ENCODE data around the gene PKP2.

PKP2 gene

DNA sequence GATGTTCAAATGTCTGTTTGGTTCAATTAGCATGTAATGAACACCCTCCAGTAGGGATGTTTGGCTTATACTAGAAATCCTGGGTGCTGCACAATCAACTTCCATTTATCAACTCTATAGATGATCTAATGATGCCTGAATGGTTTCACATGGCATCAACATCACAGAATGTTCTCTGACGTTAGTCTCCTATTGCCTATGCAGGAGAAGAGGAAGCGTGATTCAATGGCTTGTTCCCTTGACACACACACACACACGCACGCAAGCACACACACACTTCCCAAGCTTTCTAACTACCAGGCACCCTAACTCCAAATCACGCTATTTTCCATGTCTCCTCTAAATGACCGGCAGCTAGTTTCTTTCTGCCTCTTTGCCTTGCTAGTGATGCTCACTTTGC, 49.3 kb downstream of the PKP2 start:
- Histone ChIP-seq H3K27me3 (ENCODE audit: control insufficient read depth, insufficient read depth, low read length) (no peaks in the 10 kb centered on the region), H3K36me3 (ENCODE audit: control insufficient read depth, insufficient read depth, low read length) (no peaks in the 10 kb centered on the region), H3K4me1 (ENCODE audit: control insufficient read depth, insufficient read depth, low read length) (peaks cover 17% of the 10 kb centered on the region), H3K4me3 (ENCODE audit: low read depth, low read length) (no peak overlapping the region), H3K9me3 (ENCODE audit: control insufficient read depth, insufficient read depth, low read length) (no peaks in the 10 kb centered on the region), H3K9ac (ENCODE audit: low read depth, low read length) (no peak overlapping the region)

DNA sequence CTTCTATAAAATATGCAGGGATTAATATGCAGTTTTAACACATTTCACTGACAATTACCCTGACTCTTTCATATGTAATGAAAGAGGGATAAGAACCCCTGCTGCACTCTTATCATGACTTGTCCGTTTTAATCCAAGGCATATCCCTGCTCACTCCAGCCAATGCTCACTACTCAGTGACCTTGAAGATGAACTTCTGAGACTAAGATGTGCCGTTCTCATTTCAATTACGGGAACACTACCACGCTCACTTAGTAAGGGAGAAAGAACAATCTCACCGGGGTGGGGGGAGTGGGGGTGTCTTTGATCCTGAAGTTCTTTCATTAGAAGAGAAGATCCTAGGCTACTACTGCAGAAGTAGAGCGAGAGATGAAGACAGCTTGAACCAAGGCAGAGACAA, 50.5 kb downstream of the PKP2 start:
- no peaks in the 10 kb centered on the region for H3K27me3 ChIP-seq (ENCODE audit: control insufficient read depth, insufficient read depth, low read length)
- H3K9me3 ChIP-seq (ENCODE audit: control insufficient read depth, insufficient read depth, low read length): no peaks in the 10 kb centered on the region
- no peak overlapping the region for H3K4me3 ChIP-seq (ENCODE audit: low read depth, low read length)
- H3K9ac ChIP-seq (ENCODE audit: low read depth, low read length): no peak overlapping the region
- no peaks in the 10 kb centered on the region for H3K36me3 ChIP-seq (ENCODE audit: control insufficient read depth, insufficient read depth, low read length)
- peaks cover 17% of the 10 kb centered on the region for H3K4me1 ChIP-seq (ENCODE audit: control insufficient read depth, insufficient read depth, low read length)

DNA sequence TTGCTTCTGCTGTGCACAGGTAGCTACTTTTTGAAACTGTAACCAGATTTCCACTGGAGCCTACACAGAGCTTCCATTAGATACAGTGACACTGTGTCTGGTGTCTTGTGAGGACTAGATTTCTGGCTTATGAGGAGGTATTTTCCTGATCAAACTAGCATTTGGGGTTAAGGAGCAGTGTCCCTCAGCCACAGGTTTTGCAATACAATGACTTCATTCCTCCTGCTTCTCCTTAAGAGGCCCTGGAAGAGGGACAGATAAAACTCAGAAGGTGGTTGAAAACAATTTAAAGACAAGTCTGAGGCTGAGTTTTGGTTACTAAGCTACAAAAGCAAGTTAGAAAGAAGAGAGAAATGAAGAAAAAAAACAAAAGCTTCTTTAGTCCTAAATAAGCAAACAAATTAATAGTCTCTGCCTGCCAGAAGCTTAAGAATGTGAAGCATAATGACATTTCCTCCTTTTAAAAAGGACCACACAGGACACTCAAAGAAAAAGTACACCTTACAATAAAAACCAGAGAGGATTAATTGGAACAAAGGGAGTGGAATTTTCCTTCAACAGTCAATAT, 53.0 kb downstream of the PKP2 start:
- no peaks in the 10 kb centered on the region for H3K9me3 ChIP-seq (ENCODE audit: control insufficient read depth, insufficient read depth, low read length)
- H3K27me3 ChIP-seq (ENCODE audit: control insufficient read depth, insufficient read depth, low read length): no peaks in the 10 kb centered on the region
- peak overlapping the region; percentile 5 for H3K9ac ChIP-seq (ENCODE audit: low read depth, low read length)
- peaks cover 12% of the 10 kb centered on the region for H3K4me1 ChIP-seq (ENCODE audit: control insufficient read depth, insufficient read depth, low read length)
- H3K36me3 ChIP-seq (ENCODE audit: control insufficient read depth, insufficient read depth, low read length): peaks cover 6% of the 10 kb centered on the region
- no peak overlapping the region for H3K4me3 ChIP-seq (ENCODE audit: low read depth, low read length)

DNA sequence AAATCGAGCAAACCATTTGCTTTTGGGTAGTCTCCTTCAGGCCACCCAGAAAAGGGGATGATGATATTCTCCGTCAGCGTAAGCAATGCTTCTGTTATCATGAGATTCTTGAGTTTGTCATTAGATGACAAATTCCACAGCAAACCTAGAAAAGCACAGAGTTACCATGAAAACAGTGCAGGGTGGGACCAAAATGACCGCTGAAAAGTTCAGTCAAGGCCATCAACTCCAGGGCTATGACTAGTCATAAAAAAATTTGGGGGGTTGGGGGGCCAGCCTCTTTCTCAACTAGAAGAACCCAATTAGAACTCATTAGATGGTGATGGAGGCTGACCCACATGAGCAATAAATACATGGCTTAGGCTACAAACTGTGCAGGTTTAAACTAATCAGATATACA, 55.5 kb downstream of the PKP2 start:
- peaks cover 6% of the 10 kb centered on the region for H3K36me3 ChIP-seq (ENCODE audit: control insufficient read depth, insufficient read depth, low read length)
- no peaks in the 10 kb centered on the region for H3K27me3 ChIP-seq (ENCODE audit: control insufficient read depth, insufficient read depth, low read length)
- peaks cover 14% of the 10 kb centered on the region for H3K4me1 ChIP-seq (ENCODE audit: control insufficient read depth, insufficient read depth, low read length)
- H3K9ac ChIP-seq (ENCODE audit: low read depth, low read length): no peak overlapping the region
- no peak overlapping the region for H3K4me3 ChIP-seq (ENCODE audit: low read depth, low read length)
- no peaks in the 10 kb centered on the region for H3K9me3 ChIP-seq (ENCODE audit: control insufficient read depth, insufficient read depth, low read length)

DNA sequence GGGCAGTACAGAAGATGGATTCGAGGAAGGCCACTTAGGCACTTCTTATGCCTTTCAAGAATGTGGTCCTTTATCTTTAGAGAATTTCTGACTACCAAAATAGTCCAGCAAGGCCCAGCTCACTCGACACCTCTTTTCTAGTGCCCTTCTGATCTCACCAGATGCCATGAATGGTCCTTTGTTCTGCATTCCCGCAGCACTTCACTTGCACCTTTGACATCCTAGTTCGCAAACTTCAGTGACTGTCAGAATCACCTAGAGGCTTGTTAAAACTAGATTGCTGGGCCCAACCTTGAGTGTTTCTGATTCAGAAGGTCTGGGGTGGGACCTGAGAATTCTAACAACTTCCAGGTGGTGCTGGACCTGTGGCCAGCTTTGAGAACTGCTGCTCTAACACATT, 56.7 kb downstream of the PKP2 start:
- Histone ChIP-seq H3K36me3 (ENCODE audit: control insufficient read depth, insufficient read depth, low read length) (peaks cover 6% of the 10 kb centered on the region), H3K4me3 (ENCODE audit: low read depth, low read length) (no peak overlapping the region), H3K9ac (ENCODE audit: low read depth, low read length) (no peak overlapping the region), H3K4me1 (ENCODE audit: control insufficient read depth, insufficient read depth, low read length) (peaks cover 15% of the 10 kb centered on the region), H3K27me3 (ENCODE audit: control insufficient read depth, insufficient read depth, low read length) (no peaks in the 10 kb centered on the region), H3K9me3 (ENCODE audit: control insufficient read depth, insufficient read depth, low read length) (no peaks in the 10 kb centered on the region)

DNA sequence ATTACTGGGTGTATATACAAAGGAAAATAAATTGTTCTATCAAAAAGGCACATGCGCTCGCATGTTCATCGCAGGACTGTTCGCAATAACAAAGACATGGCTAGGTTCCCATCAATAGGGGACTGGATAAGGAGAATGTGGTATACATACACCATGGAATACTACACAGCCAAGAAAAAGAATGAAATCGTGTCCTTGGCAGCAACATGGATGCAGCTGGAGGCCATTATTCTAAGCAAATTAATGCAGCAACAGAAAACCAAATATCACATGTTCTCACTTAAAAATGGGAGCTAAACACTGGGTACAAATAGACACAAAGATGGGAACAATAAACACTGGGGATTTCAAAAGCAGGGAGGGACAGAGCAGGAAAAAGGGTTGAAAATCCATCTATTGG, 58.6 kb downstream of the PKP2 start:
- Histone ChIP-seq H3K27me3 (ENCODE audit: control insufficient read depth, insufficient read depth, low read length) (no peaks in the 10 kb centered on the region), H3K4me1 (ENCODE audit: control insufficient read depth, insufficient read depth, low read length) (peaks cover 14% of the 10 kb centered on the region), H3K4me3 (ENCODE audit: low read depth, low read length) (no peak overlapping the region), H3K9me3 (ENCODE audit: control insufficient read depth, insufficient read depth, low read length) (no peaks in the 10 kb centered on the region), H3K36me3 (ENCODE audit: control insufficient read depth, insufficient read depth, low read length) (peaks cover 6% of the 10 kb centered on the region), H3K9ac (ENCODE audit: low read depth, low read length) (no peak overlapping the region)

DNA sequence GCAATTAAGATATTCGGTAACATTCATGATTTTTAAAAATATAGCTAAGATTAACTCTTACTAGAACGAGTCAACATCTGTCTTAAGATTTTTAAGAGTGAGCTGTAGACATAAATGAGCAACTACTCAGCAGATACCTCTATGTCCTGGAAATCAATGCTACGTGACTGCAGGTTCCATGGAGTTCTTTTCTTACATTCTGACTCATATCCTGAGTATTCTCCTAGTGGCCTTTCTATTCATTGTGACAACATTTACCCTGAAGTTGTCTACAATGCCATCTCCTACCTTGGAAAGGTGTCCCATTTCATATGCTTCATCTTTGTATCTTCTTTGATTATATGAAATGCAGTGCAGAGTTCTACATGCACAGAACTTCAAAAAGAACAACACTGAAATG, 59.9 kb downstream of the PKP2 start:
- Histone ChIP-seq H3K9me3 (ENCODE audit: control insufficient read depth, insufficient read depth, low read length) (no peaks in the 10 kb centered on the region), H3K4me3 (ENCODE audit: low read depth, low read length) (no peak overlapping the region), H3K4me1 (ENCODE audit: control insufficient read depth, insufficient read depth, low read length) (peaks cover 14% of the 10 kb centered on the region), H3K36me3 (ENCODE audit: control insufficient read depth, insufficient read depth, low read length) (peaks cover 6% of the 10 kb centered on the region), H3K9ac (ENCODE audit: low read depth, low read length) (no peak overlapping the region), H3K27me3 (ENCODE audit: control insufficient read depth, insufficient read depth, low read length) (no peaks in the 10 kb centered on the region)

DNA sequence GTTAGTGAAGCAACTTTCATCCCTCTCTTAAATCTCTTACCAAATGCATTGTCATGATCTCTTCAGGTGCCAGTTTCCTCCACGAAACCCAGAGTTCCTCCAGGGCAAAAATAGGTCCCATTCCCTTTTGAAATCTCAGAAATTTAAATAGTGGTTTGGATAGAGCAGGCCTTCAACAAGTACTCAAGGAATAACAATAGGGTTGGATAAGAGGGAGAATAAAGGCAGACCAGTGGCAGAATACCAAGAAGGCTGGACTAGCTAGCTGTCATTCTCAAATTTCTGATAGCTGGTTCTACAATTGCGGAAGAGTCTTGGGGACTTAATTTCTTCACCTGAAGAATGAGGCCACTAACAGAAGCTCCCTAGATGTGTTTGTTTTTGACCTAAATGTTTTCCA, 62.5 kb downstream of the PKP2 start:
- no peaks in the 10 kb centered on the region for H3K9me3 ChIP-seq (ENCODE audit: control insufficient read depth, insufficient read depth, low read length)
- no peak overlapping the region for H3K4me3 ChIP-seq (ENCODE audit: low read depth, low read length)
- peaks cover 14% of the 10 kb centered on the region for H3K4me1 ChIP-seq (ENCODE audit: control insufficient read depth, insufficient read depth, low read length)
- no peak overlapping the region for H3K9ac ChIP-seq (ENCODE audit: low read depth, low read length)
- H3K36me3 ChIP-seq (ENCODE audit: control insufficient read depth, insufficient read depth, low read length): no peaks in the 10 kb centered on the region
- no peaks in the 10 kb centered on the region for H3K27me3 ChIP-seq (ENCODE audit: control insufficient read depth, insufficient read depth, low read length)

DNA sequence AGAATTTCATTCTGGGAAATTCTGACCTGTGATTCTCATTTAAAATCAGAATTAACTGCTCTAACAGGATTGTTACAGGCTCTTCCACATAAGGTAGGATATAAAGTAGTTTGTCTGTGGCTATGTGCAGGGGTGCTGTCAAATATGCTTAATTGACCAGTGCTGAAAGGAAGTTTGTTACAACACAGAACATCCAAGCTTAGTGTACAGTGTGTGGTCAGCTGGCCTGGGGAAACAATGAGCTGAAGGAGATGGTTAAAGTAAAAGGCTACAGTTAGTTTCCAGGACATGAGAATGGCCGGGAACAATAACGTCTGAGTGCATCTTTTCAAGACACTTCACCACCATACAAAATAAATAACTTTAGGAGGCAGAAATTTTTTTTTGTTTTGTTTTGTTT, 68.0 kb downstream of the PKP2 start:
- no peak overlapping the region for H3K9ac ChIP-seq (ENCODE audit: low read depth, low read length)
- no peaks in the 10 kb centered on the region for H3K9me3 ChIP-seq (ENCODE audit: control insufficient read depth, insufficient read depth, low read length)
- no peaks in the 10 kb centered on the region for H3K4me1 ChIP-seq (ENCODE audit: control insufficient read depth, insufficient read depth, low read length)
- H3K36me3 ChIP-seq (ENCODE audit: control insufficient read depth, insufficient read depth, low read length): no peaks in the 10 kb centered on the region
- H3K4me3 ChIP-seq (ENCODE audit: low read depth, low read length): no peak overlapping the region
- H3K27me3 ChIP-seq (ENCODE audit: control insufficient read depth, insufficient read depth, low read length): no peaks in the 10 kb centered on the region

DNA sequence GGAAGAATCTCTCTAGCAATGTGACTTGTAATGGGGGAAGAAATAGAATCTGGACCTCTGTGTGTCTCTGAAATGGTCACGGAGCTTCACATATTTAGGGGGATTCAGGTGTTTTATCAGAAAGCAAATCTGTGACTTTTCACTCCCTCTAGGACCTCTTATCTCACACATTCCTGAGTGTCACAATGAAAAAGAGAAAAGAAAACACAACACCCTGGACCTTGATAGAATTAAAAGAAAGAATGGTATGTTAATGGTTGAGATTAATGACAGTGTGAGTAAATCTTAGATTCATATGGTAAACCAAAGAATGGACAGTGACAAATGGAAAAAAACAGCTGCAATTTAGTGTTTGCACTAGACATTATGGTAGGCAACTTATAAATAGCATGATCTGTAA, 68.5 kb downstream of the PKP2 start:
- Histone ChIP-seq H3K9me3 (ENCODE audit: control insufficient read depth, insufficient read depth, low read length) (no peaks in the 10 kb centered on the region), H3K36me3 (ENCODE audit: control insufficient read depth, insufficient read depth, low read length) (no peaks in the 10 kb centered on the region), H3K9ac (ENCODE audit: low read depth, low read length) (no peak overlapping the region), H3K4me3 (ENCODE audit: low read depth, low read length) (no peak overlapping the region), H3K4me1 (ENCODE audit: control insufficient read depth, insufficient read depth, low read length) (no peaks in the 10 kb centered on the region), H3K27me3 (ENCODE audit: control insufficient read depth, insufficient read depth, low read length) (no peaks in the 10 kb centered on the region)

DNA sequence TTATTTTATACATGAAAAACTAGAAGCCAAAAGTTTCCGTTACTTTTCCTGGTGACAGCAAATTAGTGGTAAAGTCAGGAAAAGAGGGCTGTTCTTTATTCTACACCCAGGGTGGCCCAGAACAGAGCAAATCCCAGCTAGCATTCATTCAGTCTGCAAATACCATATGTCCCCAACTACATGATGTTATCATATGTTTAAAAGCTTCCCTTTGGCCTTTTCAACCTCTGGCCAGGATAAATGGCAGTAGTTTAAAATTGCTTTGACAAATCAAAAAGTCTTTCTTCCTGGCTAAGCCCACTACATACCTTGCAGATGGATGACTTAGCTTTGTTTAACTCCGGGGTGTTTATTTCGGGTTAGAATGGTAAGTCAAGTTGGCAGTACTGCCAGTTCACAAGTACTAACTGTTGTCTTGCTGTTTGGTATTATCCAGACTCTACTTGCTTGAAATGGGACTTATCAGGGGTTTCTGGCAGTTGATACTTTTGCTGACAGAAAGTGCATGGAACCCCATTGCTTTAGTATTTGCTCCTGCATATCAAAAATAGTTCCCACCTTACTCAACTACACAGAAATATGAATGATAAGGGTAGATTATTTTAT, 69.7 kb downstream of the PKP2 start:
- Histone ChIP-seq H3K36me3 (ENCODE audit: control insufficient read depth, insufficient read depth, low read length) (no peaks in the 10 kb centered on the region), H3K4me3 (ENCODE audit: low read depth, low read length) (no peak overlapping the region), H3K27me3 (ENCODE audit: control insufficient read depth, insufficient read depth, low read length) (no peaks in the 10 kb centered on the region), H3K9ac (ENCODE audit: low read depth, low read length) (no peak overlapping the region), H3K4me1 (ENCODE audit: control insufficient read depth, insufficient read depth, low read length) (no peaks in the 10 kb centered on the region), H3K9me3 (ENCODE audit: control insufficient read depth, insufficient read depth, low read length) (no peaks in the 10 kb centered on the region)

DNA sequence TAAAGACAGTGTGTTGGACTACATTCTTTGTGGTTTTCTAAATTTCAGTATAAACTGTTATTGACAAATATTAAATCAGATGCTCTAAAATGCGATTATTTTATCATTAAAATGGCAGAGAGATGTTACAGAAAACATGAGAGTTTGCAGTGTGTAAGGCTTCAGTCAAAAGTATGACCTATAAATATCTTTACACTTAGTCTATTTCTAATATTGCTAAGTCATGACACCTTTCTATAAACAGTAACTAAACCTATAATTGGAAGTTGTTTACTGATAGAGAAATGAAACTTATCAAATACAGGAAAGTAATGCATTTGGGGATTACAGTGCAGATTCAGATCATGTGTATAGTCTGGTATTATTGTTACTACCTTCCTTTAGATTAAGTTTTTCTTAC, 72.0 kb downstream of the PKP2 start:
- Histone ChIP-seq H3K4me1 (ENCODE audit: control insufficient read depth, insufficient read depth, low read length) (no peaks in the 10 kb centered on the region), H3K9me3 (ENCODE audit: control insufficient read depth, insufficient read depth, low read length) (no peaks in the 10 kb centered on the region), H3K36me3 (ENCODE audit: control insufficient read depth, insufficient read depth, low read length) (no peaks in the 10 kb centered on the region), H3K27me3 (ENCODE audit: control insufficient read depth, insufficient read depth, low read length) (no peaks in the 10 kb centered on the region), H3K9ac (ENCODE audit: low read depth, low read length) (no peak overlapping the region), H3K4me3 (ENCODE audit: low read depth, low read length) (no peak overlapping the region)
